H1 (cell line): ENCODE data around the gene AHSP. TPM values are rescaled to one million over a fixed set of nuclear protein-coding genes. Genes with fewer than 3 reads are reported as not detected.

Source experiments
- CTCF ChIA-PET: fragments of 300-600 bp; sonication (Branson Sonifier 250); formaldehyde crosslinking; loops from one replicate; lab custom pipeline; 2021; ENCODE audit not compliant: partially characterized antibody; lab: Charles Lee
- POLR2A ChIA-PET: fragments of 300-600 bp; sonication (Branson Sonifier 250); formaldehyde crosslinking; loops from one replicate; lab custom pipeline; 2021; ENCODE audit warnings: inconsistent platforms; ENCODE audit not compliant: partially characterized antibody; lab: Charles Lee
- DNase-seq, 2 experiments: peaks; one replicate each; pipeline versions ENCODE4 v3.0.0 to v3.0.0-alpha.2; 2010 to 2022; ENCODE audit warnings: low spot score in 2 of 2, low read depth in 1 of 2, mixed read lengths in 1 of 2
- FAIRE-seq: peaks from 2 replicates; lab custom pipeline; 2011; peaks lifted over from hg19 to GRCh38; lab: Jason Lieb, UNC
- H2AFZ ChIP-seq: 2 replicates; pipeline ENCODE4 v1.8.1; 2012; ENCODE audit warnings: low read length, inconsistent platforms
- H2AK5ac ChIP-seq: 2 replicates; pipeline ENCODE4 v1.6.1; 2013; ENCODE audit warnings: low read depth, low read length
- H2BK120ac ChIP-seq: replicated peaks from 2 replicates; pipeline ENCODE3; 2013; ENCODE audit warnings: low read depth, low read length, inconsistent platforms
- H2BK12ac ChIP-seq: 2 replicates; pipeline ENCODE4 v1.6.1; 2013; ENCODE audit warnings: low read depth, low read length
- H2BK15ac ChIP-seq: 2 replicates; pipeline ENCODE4 v1.6.1; 2013; ENCODE audit warnings: low read length
- H2BK20ac ChIP-seq: 2 replicates; pipeline ENCODE4 v1.6.1; 2013; ENCODE audit warnings: low read length
- H2BK5ac ChIP-seq: 2 replicates; pipeline ENCODE4 v1.6.1; 2013; ENCODE audit warnings: low read depth, low read length
- H3K14ac ChIP-seq: 2 replicates; pipeline ENCODE4 v1.6.1; 2013; ENCODE audit warnings: inconsistent platforms; ENCODE audit not compliant: insufficient read length
- H3K18ac ChIP-seq: 2 replicates; pipeline ENCODE4 v1.6.1; 2013; ENCODE audit warnings: low read length; ENCODE audit errors: extremely low read depth
- H3K23ac ChIP-seq: 2 replicates; pipeline ENCODE4 v1.6.1; 2013; ENCODE audit warnings: inconsistent platforms; ENCODE audit not compliant: insufficient read length
- H3K23me2 ChIP-seq: 2 replicates; pipeline ENCODE4 v1.6.1; 2013; ENCODE audit warnings: low read depth, low read length
- H3K27ac ChIP-seq: 2 replicates; pipeline ENCODE4 v1.6.1; 2011; ENCODE audit warnings: low read depth, low read length, inconsistent platforms
- H3K27me3 ChIP-seq, 4 experiments: replicated peaks in 1 of 4; 1 replicate in 1 of 4; 2 replicates in 3 of 4; pipeline versions ENCODE4 v1.6.1 to v1.8.1; 2011 to 2013; ENCODE audit warnings: low read length in 3 of 4, mild to moderate bottlenecking in 3 of 4, inconsistent platforms in 2 of 4, mixed read lengths in 2 of 4, moderate library complexity in 1 of 4; ENCODE audit not compliant: control insufficient read depth in 3 of 4, insufficient read depth in 3 of 4; ENCODE audit errors: extremely low read depth in 1 of 4
- H3K36me3 ChIP-seq, 4 experiments: 2 replicates each; pipeline versions ENCODE4 v1.6.1 to v1.8.1; 2011 to 2013; ENCODE audit warnings: mild to moderate bottlenecking in 4 of 4, low read length in 3 of 4, moderate library complexity in 2 of 4, control low read depth in 1 of 4, inconsistent platforms in 1 of 4; ENCODE audit not compliant: insufficient read depth in 4 of 4, control insufficient read depth in 2 of 4
- H3K4ac ChIP-seq: replicated peaks from 2 replicates; pipeline ENCODE3; 2013; ENCODE audit warnings: low read length, low read depth, mixed read lengths, inconsistent platforms; ENCODE audit not compliant: insufficient read length
- H3K4me1 ChIP-seq, 4 experiments: replicated peaks in 1 of 4; 1 replicate in 1 of 4; 2 replicates in 3 of 4; pipeline versions ENCODE4 v1.6.1 to v1.8.1; 2011 to 2013; ENCODE audit warnings: low read length in 3 of 4, inconsistent platforms in 2 of 4, mixed read lengths in 1 of 4; ENCODE audit not compliant: insufficient read depth in 4 of 4, control insufficient read depth in 3 of 4
- H3K4me2 ChIP-seq, 2 experiments: 2 replicates each; pipeline versions ENCODE4 v1.6.1 to v1.8.1; 2011 to 2013; ENCODE audit warnings: low read depth in 2 of 2, low read length in 2 of 2, control low read depth in 1 of 2, inconsistent platforms in 1 of 2, mild to moderate bottlenecking in 1 of 2; ENCODE audit not compliant: insufficient read depth in 1 of 2
- H3K4me3 ChIP-seq, 4 experiments: fragments of 200-600, 300-600 bp in 1 of 4; sonication (generic), shearing (Covaris generic), sonication (Bioruptor Twin) in 1 of 4; 2 replicates each; pipeline versions ENCODE4 v1.5.1 to v1.8.1; 2011 to 2016; ENCODE audit warnings: low read length in 4 of 4, low read depth in 3 of 4, control low read depth in 2 of 4, inconsistent platforms in 2 of 4, mild to moderate bottlenecking in 2 of 4, mixed read lengths in 1 of 4, moderate library complexity in 1 of 4; ENCODE audit not compliant: insufficient read depth in 2 of 4; ENCODE audit errors: extremely low read depth in 1 of 4
- H3K56ac ChIP-seq: replicated peaks from 2 replicates; pipeline ENCODE3; 2013; ENCODE audit warnings: low read depth, mild to moderate bottlenecking, mixed read lengths, low read length, inconsistent platforms; ENCODE audit not compliant: insufficient read length
- H3K79me1 ChIP-seq: 2 replicates; pipeline ENCODE4 v1.6.1; 2013; ENCODE audit warnings: low read depth, low read length, control low read depth
- H3K79me2 ChIP-seq, 2 experiments: 2 replicates each; pipeline versions ENCODE4 v1.6.1 to v1.8.1; 2012 to 2013; ENCODE audit warnings: low read length in 2 of 2, mild to moderate bottlenecking in 2 of 2, inconsistent platforms in 1 of 2; ENCODE audit not compliant: insufficient read depth in 2 of 2, control insufficient read depth in 1 of 2
- H3K9ac ChIP-seq, 4 experiments: replicated peaks in 1 of 4; 1 replicate in 1 of 4; 2 replicates in 3 of 4; pipeline versions ENCODE4 v1.6.1 to v1.8.1; 2011 to 2013; ENCODE audit warnings: low read depth in 3 of 4, low read length in 3 of 4, control low read depth in 2 of 4, mild to moderate bottlenecking in 2 of 4, moderate library complexity in 2 of 4, inconsistent platforms in 1 of 4; ENCODE audit errors: extremely low read depth in 1 of 4
- H3K9me3 ChIP-seq, 2 experiments: 2 replicates each; pipeline versions ENCODE4 v1.6.1 to v1.8.1; 2012 to 2013; ENCODE audit warnings: mild to moderate bottlenecking in 2 of 2, moderate library complexity in 2 of 2, control low read depth in 1 of 2, inconsistent platforms in 1 of 2, low read depth in 1 of 2, low read length in 1 of 2, mixed read lengths in 1 of 2; ENCODE audit not compliant: insufficient read depth in 2 of 2
- H4K20me1 ChIP-seq, 2 experiments: replicated peaks in 1 of 2; 2 replicates each; pipeline versions ENCODE3 to v1.8.1; 2011 to 2013; ENCODE audit warnings: inconsistent platforms in 2 of 2, low read length in 2 of 2, mild to moderate bottlenecking in 1 of 2; ENCODE audit not compliant: insufficient read depth in 2 of 2, control insufficient read depth in 1 of 2
- H4K5ac ChIP-seq: 2 replicates; pipeline ENCODE4 v1.6.1; 2013; ENCODE audit warnings: low read length, low read depth, mixed read lengths, inconsistent platforms; ENCODE audit not compliant: insufficient read length
- H4K8ac ChIP-seq: 2 replicates; pipeline ENCODE4 v1.8.0; 2013; ENCODE audit warnings: mild to moderate bottlenecking, moderate library complexity, low read length, inconsistent platforms; ENCODE audit not compliant: insufficient read depth; ENCODE audit errors: extremely low read depth
- H4K91ac ChIP-seq: replicated peaks from 2 replicates; pipeline ENCODE3; 2013; ENCODE audit warnings: low read length, mixed read lengths, inconsistent platforms; ENCODE audit not compliant: insufficient read length
- CREB1 ChIP-seq: IDR thresholded peaks from 2 replicates; pipeline ENCODE4 v1.6.1; 2012; ENCODE audit warnings: inconsistent platforms
- GTF2F1 ChIP-seq: IDR thresholded peaks from 2 replicates; pipeline ENCODE4 v1.6.1; 2012; ENCODE audit warnings: low read depth, low read length, improper control_type of control experiment, borderline replicate concordance
- RBBP5 ChIP-seq: IDR thresholded peaks from 2 replicates; pipeline ENCODE4 v1.7.1; 2012; ENCODE audit warnings: low read depth, mild to moderate bottlenecking, inconsistent platforms, low read length, moderate library complexity, borderline replicate concordance
- RFX5 ChIP-seq: IDR thresholded peaks from 2 replicates; pipeline ENCODE4 v1.6.1; 2011; ENCODE audit warnings: low read depth, low read length, improper control_type of control experiment, borderline replicate concordance
- RXRA ChIP-seq: IDR thresholded peaks from 2 replicates; pipeline ENCODE4 v1.6.1; 2011; ENCODE audit warnings: low read depth, mild to moderate bottlenecking, low read length, moderate library complexity; ENCODE audit not compliant: insufficient read depth
- SIN3A ChIP-seq, 2 experiments: IDR thresholded peaks in 1 of 2; conservative IDR thresholded peaks in 1 of 2; 2 replicates each; pipeline ENCODE4 v1.6.1; 2011 to 2012; ENCODE audit warnings: low read length in 2 of 2, improper control_type of control experiment in 1 of 2, low read depth in 1 of 2, mild to moderate bottlenecking in 1 of 2
- TBP ChIP-seq: IDR thresholded peaks from 2 replicates; pipeline ENCODE4 v1.6.1; 2011; ENCODE audit warnings: low read depth, low read length, improper control_type of control experiment
- TCF12 ChIP-seq: IDR thresholded peaks from 2 replicates; pipeline ENCODE4 v1.6.1; 2011; ENCODE audit warnings: low read depth, mild to moderate bottlenecking, low read length
- WGBS, 2 experiments: shearing (Covaris generic) in 1 of 2; methylation state at CpG; one replicate each; pipeline versions ENCODE4 v1.1.6 to v1.1.7; 2013 to 2015; ENCODE audit warnings: low lambda C conversion rate in 2 of 2, mixed read lengths in 2 of 2, inconsistent platforms in 1 of 2, low coverage in 1 of 2, missing lambda C conversion rate in 1 of 2; ENCODE audit not compliant: insufficient replicate concordance in 2 of 2, insufficient coverage in 1 of 2, insufficient read length in 1 of 2; ENCODE audit errors: extremely low coverage in 1 of 2, missing lambda C conversion rate in 1 of 2; 5-methylcytosine and 5-hydroxymethylcytosine counted together
- polyA plus RNA-seq, 7 experiments: library from polyadenylated mRNA; depleted of rRNA in 3 of 7; stranded (reverse) in 5 of 7; unstranded in 2 of 7; fragments of >200 nt in 5 of 7; fragments of 200-250 nt in 2 of 7; gene quantifications; 1 replicate in 5 of 7; 2 replicates in 1 of 7; 4 replicates in 1 of 7; pipeline versions ENCODE4 v1.2.1 to v1.2.3, GENCODE V29; 2011 to 2013; ENCODE audit warnings: missing spikeins in 2 of 7, mixed read lengths in 2 of 7
- total RNA-seq: library from RNA; stranded (reverse); fragmentation: NEBNext Ultra II Directional; extraction: Animal tissue kit (Norgen Biotek cat#: 25700); gene quantifications from 2 replicates; pipeline ENCODE4 v1.2.1, GENCODE V29; 2021
- TF ChIP-seq, protein P1 (sequence below), 3 experiments: IDR thresholded peaks; 1 replicate in 2 of 3; 2 replicates in 1 of 3; pipeline versions ENCODE4 v1.5.1 to v1.6.1; 2011; ENCODE audit warnings: low read length in 3 of 3, mild to moderate bottlenecking in 3 of 3, inconsistent platforms in 2 of 3, low read depth in 1 of 3, moderate library complexity in 1 of 3; ENCODE audit not compliant: insufficient read depth in 1 of 3; ENCODE audit errors: control extremely low read depth in 1 of 3

AHSP gene
- total and polyA plus RNA-seq, 2 of the 8 experiments (the other 6 are each of a cell fraction or from before 2014, with no cell fraction given), result 0.91 to 15.3 TPM

DNA sequence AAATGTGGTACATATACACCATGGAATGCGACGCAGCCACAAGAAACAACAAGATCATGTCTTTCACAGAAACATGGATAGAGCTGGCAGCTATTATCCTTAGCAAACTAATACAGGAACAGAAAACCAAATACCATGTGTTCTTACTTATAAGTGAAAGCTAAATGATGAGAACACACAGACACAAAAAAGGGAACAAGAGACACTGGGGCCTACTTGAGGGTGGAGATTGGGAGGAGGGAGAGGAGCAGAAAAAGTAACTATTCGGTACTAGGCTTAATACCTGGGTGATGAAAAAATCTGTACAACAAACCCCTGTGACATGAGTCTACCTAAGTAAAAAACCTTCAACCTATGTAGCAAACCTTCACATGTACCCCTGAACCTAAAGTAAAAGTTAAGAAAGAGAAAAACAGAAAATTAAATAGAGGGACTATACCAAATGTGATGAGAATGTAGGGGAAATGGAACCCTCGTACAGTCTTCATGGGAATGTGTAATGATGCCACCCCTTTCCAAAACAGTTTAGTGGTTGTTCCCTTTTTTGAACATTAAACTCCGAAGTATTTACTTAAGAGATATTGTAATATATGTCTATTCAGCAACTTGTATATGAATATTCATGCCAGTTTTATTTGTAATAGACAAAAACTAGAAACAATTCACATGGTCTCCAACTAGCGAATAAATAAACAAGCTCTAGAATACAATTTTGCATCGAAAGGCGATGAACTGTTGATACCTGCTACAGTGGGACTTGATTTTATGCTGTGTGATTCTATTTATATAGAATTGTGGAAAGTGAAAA lies 33.9 kb downstream of the AHSP start:
- WGBS, 2 experiments, result 84% methylated on average over 8 of the region's 8 CpGs; no CpG with 5 or more reads in 1 of the 2 experiments
- H2AK5ac ChIP-seq, result no peak overlapping the region
- no peak overlapping the region for H4K91ac ChIP-seq
- H3K79me1 ChIP-seq, result no peaks in the 10 kb centered on the region
- ChIA-PET POLR2A (no interaction called here), CTCF (no interaction called here)
- no peaks in the 10 kb centered on the region for H3K36me3 ChIP-seq
- H2BK15ac ChIP-seq, result no peak overlapping the region
- no peak overlapping the region for H2AFZ ChIP-seq
- H3K23ac ChIP-seq, result no peak overlapping the region
- no peak for DNase-seq
- H4K20me1 ChIP-seq, result no peaks in the 10 kb centered on the region
- no peak overlapping the region for H2BK12ac ChIP-seq
- H3K27ac ChIP-seq, result no peak overlapping the region
- no peak overlapping the region for H3K4ac ChIP-seq
- H3K14ac ChIP-seq, result no peak overlapping the region
- no peak overlapping the region for H3K18ac ChIP-seq
- no peak overlapping the region for H3K9ac ChIP-seq
- peaks cover 9 to 10% of the 10 kb centered on the region in 2 experiments; a peak in 3 of 4 replicates for H3K9me3 ChIP-seq
- no peaks in the 10 kb centered on the region for H3K4me1 ChIP-seq
- no peaks in the 10 kb centered on the region for H3K79me2 ChIP-seq
- no peak overlapping the region for H2BK5ac ChIP-seq
- H3K23me2 ChIP-seq, result no peaks in the 10 kb centered on the region
- no peak overlapping the region for H4K5ac ChIP-seq
- H3K27me3 ChIP-seq, result no peaks in the 10 kb centered on the region
- H3K56ac ChIP-seq, result no peak overlapping the region
- no peak for FAIRE-seq
- no peak overlapping the region for H3K4me2 ChIP-seq
- no peak overlapping the region for H2BK20ac ChIP-seq
- no peak overlapping the region for H3K4me3 ChIP-seq
- no peak overlapping the region for H4K8ac ChIP-seq
- no peak overlapping the region for H2BK120ac ChIP-seq
- no peak for TF ChIP-seq TBP
- TF ChIP-seq CREB1, result no peak
- TF ChIP-seq TCF12, result no peak
- TF ChIP-seq GTF2F1, result no peak
- no peak for TF ChIP-seq RXRA
- TF ChIP-seq RFX5, result no peak
- TF ChIP-seq, protein P1, sequence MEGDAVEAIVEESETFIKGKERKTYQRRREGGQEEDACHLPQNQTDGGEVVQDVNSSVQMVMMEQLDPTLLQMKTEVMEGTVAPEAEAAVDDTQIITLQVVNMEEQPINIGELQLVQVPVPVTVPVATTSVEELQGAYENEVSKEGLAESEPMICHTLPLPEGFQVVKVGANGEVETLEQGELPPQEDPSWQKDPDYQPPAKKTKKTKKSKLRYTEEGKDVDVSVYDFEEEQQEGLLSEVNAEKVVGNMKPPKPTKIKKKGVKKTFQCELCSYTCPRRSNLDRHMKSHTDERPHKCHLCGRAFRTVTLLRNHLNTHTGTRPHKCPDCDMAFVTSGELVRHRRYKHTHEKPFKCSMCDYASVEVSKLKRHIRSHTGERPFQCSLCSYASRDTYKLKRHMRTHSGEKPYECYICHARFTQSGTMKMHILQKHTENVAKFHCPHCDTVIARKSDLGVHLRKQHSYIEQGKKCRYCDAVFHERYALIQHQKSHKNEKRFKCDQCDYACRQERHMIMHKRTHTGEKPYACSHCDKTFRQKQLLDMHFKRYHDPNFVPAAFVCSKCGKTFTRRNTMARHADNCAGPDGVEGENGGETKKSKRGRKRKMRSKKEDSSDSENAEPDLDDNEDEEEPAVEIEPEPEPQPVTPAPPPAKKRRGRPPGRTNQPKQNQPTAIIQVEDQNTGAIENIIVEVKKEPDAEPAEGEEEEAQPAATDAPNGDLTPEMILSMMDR (IDR thresholded peaks at IDR 0.05; ENCODE audit: control extremely low read depth in 1 of 3, insufficient read depth in 1 of 3, low read depth in 1 of 3, low read length in 3 of 3), result no peak
- no peak for TF ChIP-seq RBBP5
- TF ChIP-seq SIN3A (conservative IDR thresholded peaks at IDR 0.05 in 1 of 2, IDR thresholded peaks at IDR 0.05 in 1 of 2; ENCODE audit: low read depth in 1 of 2, low read length in 2 of 2), result no peak
